Stimulated activated CD4-positive, alpha-beta T cell treated with anti-CD3 and anti-CD28 coated beads, Interleukin-2, amount 100 ng/mL, for 48 hours (primary cell): ENCODE data around the gene CGA.

ENCODE experiments used
- DNase-seq, 2 donors: peaks; one replicate each; pipeline ENCODE4 v3.0.0-alpha.2; 2020

Gene CGA

GRCh38 chr6:87082160-87082721 lies 12.7 kb downstream of the CGA start:
- no peak for DNase-seq

GRCh38 chr6:87078983-87079616 lies 15.8 kb downstream of the CGA start:
- DNase-seq, result peak; percentile 59 to 62

- no peak for DNase-seq
These were observed 19.7 kb downstream of the CGA start for GRCh38 chr6:87075168-87075567.

GRCh38 chr6:87074101-87074621 lies 20.7 kb downstream of the CGA start:
- no peak for DNase-seq

- no peak for DNase-seq
These were observed 23.2 kb downstream of the CGA start for GRCh38 chr6:87071683-87072082.

- no peak for DNase-seq
These were observed 24.2 kb downstream of the CGA start for GRCh38 chr6:87070741-87071140.

GRCh38 chr6:87068795-87069194 lies 26.1 kb downstream of the CGA start:
- DNase-seq, result no peak

- peak; percentile 13 to 17 for DNase-seq
These were observed 28.2 kb downstream of the CGA start for GRCh38 chr6:87066449-87067333.

GRCh38 chr6:87065117-87065516 lies 29.8 kb downstream of the CGA start:
- no peak for DNase-seq

- no peak for DNase-seq
These were observed 35.0 kb downstream of the CGA start for GRCh38 chr6:87059943-87060342.

- no peak for DNase-seq
These were observed 40.6 kb downstream of the CGA start for GRCh38 chr6:87054143-87054833.

- DNase-seq, result no peak
These were observed 41.6 kb downstream of the CGA start for GRCh38 chr6:87053312-87053711.

- no peak for DNase-seq
These were observed 45.1 kb downstream of the CGA start for GRCh38 chr6:87049779-87050178.

GRCh38 chr6:87045521-87046075 lies 49.3 kb downstream of the CGA start:
- no peak for DNase-seq

- no peak for DNase-seq
These were observed 54.2 kb downstream of the CGA start for GRCh38 chr6:87040729-87041128.
